Heart left ventricle (tissue), 16 donors: ENCODE data around the gene PALLD. TPM values are rescaled to one million over a fixed set of nuclear protein-coding genes. Genes with fewer than 3 reads are reported as not detected.

ENCODE experiments used
- ATAC-seq, 4 donors: fragments of 200-7000 bp; cut with Tn5 transposase; one replicate each; pipeline ENCODE4 v1.9.1; 2020 to 2022; ENCODE audit warnings: moderate library complexity in 4 of 4, mild to moderate bottlenecking in 3 of 4, moderate number of reproducible peaks in 1 of 4
- DNase-seq, 5 donors: peaks; one replicate each; pipeline ENCODE4 v3.0.0-alpha.2; 2020
- H3K27ac ChIP-seq, 12 donors: fragments of 200-600 bp; sonication (generic) in 4 of 12; one replicate each; pipeline versions ENCODE4 v1.5.0 to v1.8.0; 2016 to 2022; ENCODE audit warnings: mild to moderate bottlenecking in 2 of 12
- H3K27me3 ChIP-seq, 9 donors: fragments of 200-600 bp; sonication (generic) in 2 of 9; one replicate each; pipeline versions ENCODE4 v1.5.1 to v1.8.0; 2016 to 2022; ENCODE audit warnings: mild to moderate bottlenecking in 3 of 9
- H3K36me3 ChIP-seq, 9 donors: fragments of 200-600 bp; sonication (generic) in 2 of 9; one replicate each; pipeline versions ENCODE4 v1.5.0 to v1.8.0; 2018 to 2022; ENCODE audit warnings: mild to moderate bottlenecking in 2 of 9
- H3K4me1 ChIP-seq, 12 donors: fragments of 200-600 bp; sonication (generic) in 4 of 12; one replicate each; pipeline versions ENCODE4 v1.5.0 to v1.8.0; 2016 to 2022; ENCODE audit warnings: mild to moderate bottlenecking in 3 of 12
- H3K4me3 ChIP-seq, 12 donors: fragments of 200-600 bp; sonication (generic) in 4 of 12; one replicate each; pipeline versions ENCODE4 v1.5.0 to v1.8.0; 2017 to 2022; ENCODE audit warnings: mild to moderate bottlenecking in 9 of 12, moderate library complexity in 4 of 12
- H3K9me3 ChIP-seq, 12 donors: fragments of 200-600 bp; sonication (generic) in 4 of 12; one replicate each; pipeline versions ENCODE4 v1.5.0 to v1.8.0; 2016 to 2022; ENCODE audit warnings: mild to moderate bottlenecking in 1 of 12
- CTCF ChIP-seq, 12 donors: fragments of 200-600 bp; sonication (generic) in 4 of 12; IDR thresholded peaks; one replicate each; pipeline versions ENCODE4 v1.5.0 to v1.8.0; 2018 to 2022; ENCODE audit warnings: antibody characterized with exemption in 12 of 12, mild to moderate bottlenecking in 5 of 12
- POLR2A ChIP-seq, 2 donors: fragments of 450-650 bp; IDR thresholded peaks; one replicate each; pipeline ENCODE4 v1.6.1; 2017; ENCODE audit warnings: antibody characterized with exemption in 2 of 2, mild to moderate bottlenecking in 2 of 2, moderate library complexity in 2 of 2
- WGBS, 4 donors: extraction: QIAGEN DNeasy Blood & Tissue Kit in 2 of 4; methylation state at CpG; one replicate each; pipeline versions ENCODE4 v1.1.5 to v1.1.7; 2013 to 2018; 5-methylcytosine and 5-hydroxymethylcytosine counted together
- intact Hi-C, 10 donors: fragments of 100-400 bp; cut with DNase I; formaldehyde crosslinking; loops; one replicate each; pipeline versions ENCODE4 v1.11.1 to v1.14.2; 2022
- polyA plus RNA-seq, 2 donors: library from polyadenylated mRNA; stranded (reverse); fragments of 200-250 nt; gene quantifications; one replicate each; pipeline ENCODE4 v1.2.3, GENCODE V29; 2013
- total RNA-seq, 9 donors: library from RNA; depleted of rRNA in 2 of 9; stranded (reverse); fragments of >200 nt in 2 of 9; fragmentation: NEBNext Ultra II Directional in 3 of 9; extraction: Animal tissue kit (Norgen Biotek cat#: 25700) in 3 of 9; gene quantifications; one replicate each; pipeline versions ENCODE4 v1.1.0 to v1.2.4, GENCODE V29; 2016 to 2023
- donor health status: ischemic (EF 13 %, LVEDD 7.1; RV severe dilation, severe dysfunction).
- donor health status: healthy with polysubstance abuse.
- donor health status: DM: no; HTN: yes; CAD: no.
- donor health status: DM: no; HTN: no; CAD: no.
- donor health status: ischemic (EF 25% LVEDD 6.9; RV normal size, moderate dysfunction).
- donor health status: ischemic (EF 25% LVEDD 5.7; RV mildly dilated, moderate dysfunction).
- donor health status: healthy.
- donor health status: DM: yes; HTN: yes; CAD: no.
- donor health status: ischemic (EF 35%, LVEDD 5.7; RV mildly dilated, moderate dysfunction).
- donor health status: nonischemic (EF 11% LVEDD 7.7; RV severe dilation, severe dysfunction).
- donor health status: DM: yes; HTN: yes; CAD: no.
- donor health status: PGD.
- donor health status: ischemic (EF 29% LVEDD 5.4; RV normal size, mild dysfunction).
- donor health status: nonischemic (EF 23%, LVEDD 6.1; RV moderate dilation, normal function).

The PALLD gene
- total and polyA plus RNA-seq, 11 donors, result 193 to 1,428 (median 1,015) TPM

- TF ChIP-seq CTCF (IDR thresholded peaks at IDR 0.05) (no peak), POLR2A (IDR thresholded peaks at IDR 0.05) (no peak)
- intact Hi-C loops, result no loop called here
- no peak for ATAC-seq
- 86 to 91% (median 89%) methylated on average over 3 of the region's 3 CpGs for WGBS, 4 donors
- no peak overlapping the region for H3K4me3 ChIP-seq
- H3K4me1 ChIP-seq, result peaks cover 0 to 33% (median 11%) of the 10 kb centered on the region in 12 donors
- H3K9me3 ChIP-seq, result no peaks in the 10 kb centered on the region
- no peaks in the 10 kb centered on the region for H3K36me3 ChIP-seq
- DNase-seq, result no peak
- no peaks in the 10 kb centered on the region for H3K27me3 ChIP-seq
- H3K27ac ChIP-seq, result peak overlapping the region in 4 of 12 donors; percentile 1 to 80 (median 12)
These were observed 4.6 kb downstream of the PALLD start for GRCh38 chr4:168501407-168501806.

- Histone ChIP-seq H3K27me3 (no peaks in the 10 kb centered on the region), H3K9me3 (no peaks in the 10 kb centered on the region), H3K4me3 (no peak overlapping the region), H3K27ac (peak overlapping the region in 9 of 12 donors; percentile 9 to 87 (median 72)), H3K36me3 (no peaks in the 10 kb centered on the region), H3K4me1 (peaks cover 0 to 41% (median 13%) of the 10 kb centered on the region in 12 donors)
- DNase-seq, result no peak
- ATAC-seq, result no peak
- WGBS, 4 donors, result 44 to 65% (median 56%) methylated on average over 6 of the region's 6 CpGs
- no peak for TF ChIP-seq CTCF (IDR thresholded peaks at IDR 0.05)
- no peak for TF ChIP-seq POLR2A (IDR thresholded peaks at IDR 0.05)
- intact Hi-C loops, result no loop called here
These were observed 6.0 kb downstream of the PALLD start for GRCh38 chr4:168502861-168503260.

- no peaks in the 10 kb centered on the region for H3K36me3 ChIP-seq
- no peaks in the 10 kb centered on the region for H3K27me3 ChIP-seq
- H3K9me3 ChIP-seq, result no peaks in the 10 kb centered on the region
- WGBS, 4 donors, result 44 to 47% (median 47%) methylated on average over 9 of the region's 9 CpGs
- peak in 2 of 5 donors; percentile 38 to 46 for DNase-seq
- peak; percentile 67 to 74 (median 69) for ATAC-seq
- intact Hi-C loops, result no loop called here
- peak overlapping the region; percentile 9 to 87 (median 72) for H3K27ac ChIP-seq
- H3K4me3 ChIP-seq, result no peak overlapping the region
- H3K4me1 ChIP-seq, result peaks cover 0 to 41% (median 16%) of the 10 kb centered on the region in 12 donors
- TF ChIP-seq CTCF (IDR thresholded peaks at IDR 0.05), result no peak
- TF ChIP-seq POLR2A (IDR thresholded peaks at IDR 0.05), result peak in 1 of 2 donors; percentile 27
These were observed 7.0 kb downstream of the PALLD start for GRCh38 chr4:168503652-168504362.

GRCh38 chr4:168504526-168504925 is 7.7 kb downstream of the PALLD start:
- Histone ChIP-seq H3K27me3 (no peaks in the 10 kb centered on the region), H3K9me3 (no peaks in the 10 kb centered on the region), H3K36me3 (no peaks in the 10 kb centered on the region), H3K4me1 (peaks cover 0 to 41% (median 18%) of the 10 kb centered on the region in 12 donors), H3K27ac (peak overlapping the region in 10 of 12 donors; percentile 9 to 87 (median 72)), H3K4me3 (no peak overlapping the region)
- intact Hi-C loops, result no loop called here
- TF ChIP-seq POLR2A (IDR thresholded peaks at IDR 0.05) (no peak), CTCF (IDR thresholded peaks at IDR 0.05) (no peak)
- WGBS, 4 donors, result 75 to 93% (median 84%) methylated on average over 3 of the region's 3 CpGs
- ATAC-seq (no peak), DNase-seq (no peak)
